Measurements from ENCODE around the gene FAM200B.

Gene FAM200B

GRCh38 chr4:15676039-15676438, 5.6 kb upstream of the FAM200B start:
- no peak for DNase-seq (ENCODE audit: extremely low read depth, low read depth)
- TF ChIP-seq CTCF (IDR thresholded peaks at IDR 0.05; ENCODE audit: low read depth, low read length) = no peak

GRCh38 chr4:15676899-15677298, 4.7 kb upstream of the FAM200B start:
- DNase-seq (ENCODE audit: extremely low read depth, low read depth) = no peak
- TF ChIP-seq CTCF (IDR thresholded peaks at IDR 0.05; ENCODE audit: low read depth, low read length) = no peak

GRCh38 chr4:15677507-15677988, 4.1 kb upstream of the FAM200B start:
- no peak for TF ChIP-seq CTCF (IDR thresholded peaks at IDR 0.05; ENCODE audit: low read depth, low read length)
- DNase-seq (ENCODE audit: extremely low read depth, low read depth) = no peak

GRCh38 chr4:15681067-15681371, 608 bp upstream of the FAM200B start:
- no peak for DNase-seq (ENCODE audit: extremely low read depth, low read depth)
- no peak for TF ChIP-seq CTCF (IDR thresholded peaks at IDR 0.05; ENCODE audit: low read depth, low read length)

GRCh38 chr4:15682242-15683142, 865 bp downstream of the FAM200B start:
- DNase-seq (ENCODE audit: extremely low read depth, low read depth) = no peak
- no peak for TF ChIP-seq CTCF (IDR thresholded peaks at IDR 0.05; ENCODE audit: low read depth, low read length)

- no peak for DNase-seq (ENCODE audit: extremely low read depth, low read depth)
- TF ChIP-seq CTCF (IDR thresholded peaks at IDR 0.05; ENCODE audit: low read depth, low read length) = no peak
Measured at GRCh38 chr4:15683143-15683495, 1.5 kb downstream of the FAM200B start.

- no peak for DNase-seq (ENCODE audit: extremely low read depth, low read depth)
- no peak for TF ChIP-seq CTCF (IDR thresholded peaks at IDR 0.05; ENCODE audit: low read depth, low read length)
Measured at GRCh38 chr4:15684498-15684897, 2.9 kb downstream of the FAM200B start.
